Suprapubic skin (tissue), 4 donors: Measurements from ENCODE around the gene HERC2. TPM values are rescaled to one million over a fixed set of nuclear protein-coding genes. Genes with fewer than 3 reads are reported as not detected.

Experiments used
- DNase-seq, 2 donors: peaks; one replicate each; pipeline ENCODE4 v3.0.0-alpha.2; 2019; ENCODE audit warnings: low spot score in 2 of 2
- H3K27ac ChIP-seq: fragments of 200-600 bp; sonication (generic); one replicate; pipeline ENCODE4 v1.5.1; 2019
- H3K27me3 ChIP-seq: fragments of 200-600 bp; sonication (generic); one replicate; pipeline ENCODE4 v1.5.1; 2019
- H3K36me3 ChIP-seq: fragments of 200-600 bp; sonication (generic); one replicate; pipeline ENCODE4 v1.5.1; 2019
- H3K4me1 ChIP-seq: fragments of 200-600 bp; sonication (generic); one replicate; pipeline ENCODE4 v1.5.1; 2019
- H3K4me3 ChIP-seq: fragments of 200-600 bp; sonication (generic); one replicate; pipeline ENCODE4 v1.5.1; 2019; ENCODE audit warnings: mild to moderate bottlenecking
- H3K9me3 ChIP-seq: fragments of 200-600 bp; sonication (generic); one replicate; pipeline ENCODE4 v1.5.1; 2019
- CTCF ChIP-seq, 2 donors: fragments of 200-600 bp in 1 of 2; fragments of 450-650 bp in 1 of 2; sonication (generic) in 1 of 2; IDR thresholded peaks; one replicate each; pipeline ENCODE4 v1.5.1; 2016 to 2019; ENCODE audit warnings: antibody characterized with exemption in 2 of 2, mild to moderate bottlenecking in 1 of 2, moderate library complexity in 1 of 2
- EP300 ChIP-seq: sonication (generic); formaldehyde crosslinking; IDR thresholded peaks from one replicate; pipeline ENCODE4 v1.6.1; 2017; ENCODE audit warnings: antibody characterized with exemption
- POLR2A ChIP-seq, 2 donors: fragments of 450-650 bp; IDR thresholded peaks; one replicate each; pipeline ENCODE4 v1.6.1; 2017; ENCODE audit warnings: antibody characterized with exemption in 2 of 2, mild to moderate bottlenecking in 2 of 2, moderate library complexity in 2 of 2
- POLR2AphosphoS5 ChIP-seq, 3 donors: sonication (generic); formaldehyde crosslinking; IDR thresholded peaks; one replicate each; pipeline ENCODE4 v1.6.1; 2017; ENCODE audit warnings: antibody characterized with exemption in 3 of 3
- WGBS: methylation state at CpG from one replicate; pipeline ENCODE4 v1.1.5; 2018; 5-methylcytosine and 5-hydroxymethylcytosine counted together
- total RNA-seq, 4 donors: library from RNA; depleted of rRNA; stranded (reverse); fragments of >200 nt; gene quantifications; one replicate each; pipeline ENCODE4 v1.1.0, GENCODE V29; 2016

Gene HERC2
- total RNA-seq, 4 donors from 2014 or later: 45.2 to 111 (median 73.8) TPM

- TF ChIP-seq EP300 (no peak), CTCF (IDR thresholded peaks at IDR 0.05) (no peak), POLR2A (IDR thresholded peaks at IDR 0.05) (no peak), POLR2AphosphoS5 (IDR thresholded peaks at IDR 0.05) (no peak)
- H3K4me3 ChIP-seq: no peak overlapping the region
- H3K27ac ChIP-seq: no peak overlapping the region
- peaks cover 8% of the 10 kb centered on the region for H3K27me3 ChIP-seq
- 95% methylated on average over 26 of the region's 26 CpGs for WGBS
- DNase-seq: peak in 1 of 2 donors; percentile 40
- H3K9me3 ChIP-seq: no peaks in the 10 kb centered on the region
- H3K4me1 ChIP-seq: peaks cover 13% of the 10 kb centered on the region
- H3K36me3 ChIP-seq: peaks cover 53% of the 10 kb centered on the region
These were observed 210.4 kb downstream of the HERC2 start for GRCh38 chr15:28111543-28111942.

- H3K36me3 ChIP-seq: peaks cover 43% of the 10 kb centered on the region
- peaks cover 17% of the 10 kb centered on the region for H3K4me1 ChIP-seq
- no peak for TF ChIP-seq EP300
- no peak for TF ChIP-seq POLR2A (IDR thresholded peaks at IDR 0.05)
- TF ChIP-seq POLR2AphosphoS5 (IDR thresholded peaks at IDR 0.05): no peak
- no peak for TF ChIP-seq CTCF (IDR thresholded peaks at IDR 0.05)
- DNase-seq: peak in 1 of 2 donors; percentile 22
- H3K27ac ChIP-seq: no peak overlapping the region
- no peak overlapping the region for H3K4me3 ChIP-seq
- no peaks in the 10 kb centered on the region for H3K9me3 ChIP-seq
- 55% methylated on average over 7 of the region's 7 CpGs for WGBS
- peaks cover 17% of the 10 kb centered on the region for H3K27me3 ChIP-seq
These were observed 211.5 kb downstream of the HERC2 start for GRCh38 chr15:28110481-28110881.

GRCh38 chr15:28109626-28110455, 212.1 kb downstream of the HERC2 start:
- Histone ChIP-seq H3K27ac (no peak overlapping the region), H3K4me1 (peaks cover 17% of the 10 kb centered on the region), H3K9me3 (no peaks in the 10 kb centered on the region), H3K27me3 (peaks cover 19% of the 10 kb centered on the region), H3K36me3 (peaks cover 37% of the 10 kb centered on the region), H3K4me3 (no peak overlapping the region)
- 83% methylated on average over 25 of the region's 25 CpGs for WGBS
- DNase-seq: peak in 1 of 2 donors; percentile 17
- no peak for TF ChIP-seq CTCF (IDR thresholded peaks at IDR 0.05)
- no peak for TF ChIP-seq POLR2A (IDR thresholded peaks at IDR 0.05)
- TF ChIP-seq POLR2AphosphoS5 (IDR thresholded peaks at IDR 0.05): no peak
- TF ChIP-seq EP300: no peak

GRCh38 chr15:28107904-28108275, 214.1 kb downstream of the HERC2 start:
- H3K4me3 ChIP-seq: peak overlapping the region; percentile 58
- TF ChIP-seq CTCF (IDR thresholded peaks at IDR 0.05) (no peak), EP300 (no peak)
- 39% methylated on average over 3 of the region's 8 CpGs for WGBS

GRCh38 chr15:28107111-28107903, 214.7 kb downstream of the HERC2 start:
- H3K9me3 ChIP-seq: no peaks in the 10 kb centered on the region
- H3K27me3 ChIP-seq: peaks cover 21% of the 10 kb centered on the region
- peaks cover 17% of the 10 kb centered on the region for H3K4me1 ChIP-seq
- DNase-seq: peak; percentile 55 to 72
- TF ChIP-seq POLR2A (IDR thresholded peaks at IDR 0.05): no peak
- TF ChIP-seq CTCF (IDR thresholded peaks at IDR 0.05): no peak
- TF ChIP-seq POLR2AphosphoS5 (IDR thresholded peaks at IDR 0.05): no peak
- WGBS: 0% methylated on average over 22 of the region's 63 CpGs
- peaks cover 12% of the 10 kb centered on the region for H3K36me3 ChIP-seq
- peak overlapping the region; percentile 58 for H3K4me3 ChIP-seq
- H3K27ac ChIP-seq: no peak overlapping the region

More at GRCh38 chr15:28107904-28108275, 214.1 kb downstream of the HERC2 start:
- no peaks in the 10 kb centered on the region for H3K9me3 ChIP-seq
- H3K4me1 ChIP-seq: peaks cover 17% of the 10 kb centered on the region
- DNase-seq: no peak
- H3K27ac ChIP-seq: no peak overlapping the region
- H3K36me3 ChIP-seq: peaks cover 17% of the 10 kb centered on the region
- H3K27me3 ChIP-seq: peaks cover 19% of the 10 kb centered on the region
